ENCODE measurements around the gene CEMP1.

The CEMP1 gene

GRCh38 chr16:2486645-2487516, 44.3 kb downstream of the CEMP1 start:
- peak; percentile 44 for DNase-seq (ENCODE audit: low read depth, low spot score)

- no peak for DNase-seq (ENCODE audit: low read depth, low spot score)
These were observed 45.2 kb downstream of the CEMP1 start for GRCh38 chr16:2485811-2486507.

GRCh38 chr16:2484898-2485508, 46.2 kb downstream of the CEMP1 start:
- DNase-seq (ENCODE audit: low read depth, low spot score) = no peak

GRCh38 chr16:2483939-2484897, 47.0 kb downstream of the CEMP1 start:
- DNase-seq (ENCODE audit: low read depth, low spot score) = no peak

GRCh38 chr16:2482708-2483534, 48.3 kb downstream of the CEMP1 start:
- no peak for DNase-seq (ENCODE audit: low read depth, low spot score)

GRCh38 chr16:2482249-2482648, 49.0 kb downstream of the CEMP1 start:
- DNase-seq (ENCODE audit: low read depth, low spot score) = no peak

GRCh38 chr16:2481676-2482075, 49.5 kb downstream of the CEMP1 start:
- no peak for DNase-seq (ENCODE audit: low read depth, low spot score)

GRCh38 chr16:2480948-2481347, 50.3 kb downstream of the CEMP1 start:
- DNase-seq (ENCODE audit: low read depth, low spot score) = no peak
